ENCODE measurements around the gene TRIM56.
"Not testable (repeated sequence)": the region's sequence is repeated elsewhere in the genome, so short reads cannot be mapped to it uniquely, and the experiment has no call there.

The TRIM56 gene, protein sequence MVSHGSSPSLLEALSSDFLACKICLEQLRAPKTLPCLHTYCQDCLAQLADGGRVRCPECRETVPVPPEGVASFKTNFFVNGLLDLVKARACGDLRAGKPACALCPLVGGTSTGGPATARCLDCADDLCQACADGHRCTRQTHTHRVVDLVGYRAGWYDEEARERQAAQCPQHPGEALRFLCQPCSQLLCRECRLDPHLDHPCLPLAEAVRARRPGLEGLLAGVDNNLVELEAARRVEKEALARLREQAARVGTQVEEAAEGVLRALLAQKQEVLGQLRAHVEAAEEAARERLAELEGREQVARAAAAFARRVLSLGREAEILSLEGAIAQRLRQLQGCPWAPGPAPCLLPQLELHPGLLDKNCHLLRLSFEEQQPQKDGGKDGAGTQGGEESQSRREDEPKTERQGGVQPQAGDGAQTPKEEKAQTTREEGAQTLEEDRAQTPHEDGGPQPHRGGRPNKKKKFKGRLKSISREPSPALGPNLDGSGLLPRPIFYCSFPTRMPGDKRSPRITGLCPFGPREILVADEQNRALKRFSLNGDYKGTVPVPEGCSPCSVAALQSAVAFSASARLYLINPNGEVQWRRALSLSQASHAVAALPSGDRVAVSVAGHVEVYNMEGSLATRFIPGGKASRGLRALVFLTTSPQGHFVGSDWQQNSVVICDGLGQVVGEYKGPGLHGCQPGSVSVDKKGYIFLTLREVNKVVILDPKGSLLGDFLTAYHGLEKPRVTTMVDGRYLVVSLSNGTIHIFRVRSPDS

DNA sequence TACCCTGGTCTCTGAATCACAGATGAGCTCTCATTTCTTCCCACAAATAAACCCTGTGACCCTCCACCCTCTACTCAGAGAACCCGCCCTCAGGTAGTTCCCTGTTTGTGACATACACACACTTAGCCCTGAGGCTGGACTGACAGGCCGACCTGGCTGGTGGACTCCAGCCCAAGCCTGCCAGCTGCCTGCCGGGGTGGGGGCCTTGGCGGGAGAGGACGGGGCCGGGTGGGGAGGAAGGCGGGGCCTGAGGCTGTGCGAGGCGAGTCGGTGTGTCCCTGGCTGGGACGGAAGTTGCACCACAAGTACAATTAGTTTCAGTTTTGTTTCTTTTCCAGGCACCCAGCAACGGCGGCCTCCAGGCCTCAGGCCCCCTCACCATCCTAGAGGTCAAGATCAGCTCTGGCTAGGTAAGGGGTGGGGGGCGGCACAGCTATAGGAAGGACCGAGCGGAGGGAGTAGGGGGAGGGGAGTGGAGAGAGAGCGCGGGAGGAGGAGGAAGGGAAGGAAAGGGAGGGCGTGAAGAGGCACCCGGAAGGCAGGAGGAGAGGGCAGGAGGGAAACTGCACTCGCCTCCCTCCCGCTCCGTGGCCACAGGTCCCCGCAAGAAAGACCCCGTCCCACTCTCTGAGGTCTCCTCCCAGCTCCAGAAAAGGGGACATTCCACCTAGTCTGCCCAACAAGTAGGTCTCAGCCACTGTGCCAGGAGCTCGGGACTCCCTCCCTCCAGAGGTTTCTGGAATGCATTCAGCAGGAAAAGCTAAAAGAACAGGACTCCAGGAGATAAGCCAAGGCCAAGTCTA, at the start of gene TRIM56:
Gene TRIM56 (plus strand): TSS at position 320 of the 803 bp plus-strand sequence. CDS start 1,832 bp downstream, outside the sequence.
- peak; percentile 99 for DNase-seq

DNA sequence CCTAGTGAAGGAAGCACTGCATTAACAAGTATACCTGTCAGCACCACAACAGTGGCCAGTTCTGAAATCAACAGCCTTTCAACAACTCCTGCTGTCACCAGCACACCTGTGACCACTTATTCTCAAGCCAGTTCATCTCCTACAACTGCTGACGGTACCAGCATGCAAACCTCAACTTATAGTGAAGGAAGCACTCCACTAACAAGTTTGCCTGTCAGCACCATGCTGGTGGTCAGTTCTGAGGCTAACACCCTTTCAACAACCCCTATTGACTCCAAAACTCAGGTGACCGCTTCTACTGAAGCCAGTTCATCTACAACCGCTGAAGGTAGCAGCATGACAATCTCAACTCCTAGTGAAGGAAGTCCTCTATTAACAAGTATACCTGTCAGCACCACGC, 49.3 kb upstream of the TRIM56 start:
- DNase-seq = no peak

DNA sequence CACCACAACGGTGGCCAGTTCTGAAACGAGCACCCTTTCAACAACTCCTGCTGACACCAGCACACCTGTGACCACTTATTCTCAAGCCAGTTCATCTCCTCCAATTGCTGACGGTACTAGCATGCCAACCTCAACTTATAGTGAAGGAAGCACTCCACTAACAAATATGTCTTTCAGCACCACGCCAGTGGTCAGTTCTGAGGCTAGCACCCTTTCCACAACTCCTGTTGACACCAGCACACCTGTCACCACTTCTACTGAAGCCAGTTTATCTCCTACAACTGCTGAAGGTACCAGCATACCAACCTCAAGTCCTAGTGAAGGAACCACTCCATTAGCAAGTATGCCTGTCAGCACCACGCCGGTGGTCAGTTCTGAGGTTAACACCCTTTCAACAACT, 44.0 kb upstream of the TRIM56 start:
- DNase-seq = not testable (repeated sequence)

DNA sequence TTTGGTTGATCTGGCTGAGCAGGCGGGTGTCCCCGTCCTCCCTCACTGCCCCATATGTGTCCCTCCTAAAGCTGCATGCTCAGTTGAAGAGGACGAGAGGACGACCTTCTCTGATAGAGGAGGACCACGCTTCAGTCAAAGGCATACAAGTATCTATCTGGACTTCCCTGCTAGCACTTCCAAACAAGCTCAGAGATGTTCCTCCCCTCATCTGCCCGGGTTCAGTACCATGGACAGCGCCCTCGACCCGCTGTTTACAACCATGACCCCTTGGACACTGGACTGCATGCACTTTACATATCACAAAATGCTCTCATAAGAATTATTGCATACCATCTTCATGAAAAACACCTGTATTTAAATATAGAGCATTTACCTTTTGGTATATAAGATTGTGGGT, 26.9 kb upstream of the TRIM56 start:
- DNase-seq = peak; percentile 90

DNA sequence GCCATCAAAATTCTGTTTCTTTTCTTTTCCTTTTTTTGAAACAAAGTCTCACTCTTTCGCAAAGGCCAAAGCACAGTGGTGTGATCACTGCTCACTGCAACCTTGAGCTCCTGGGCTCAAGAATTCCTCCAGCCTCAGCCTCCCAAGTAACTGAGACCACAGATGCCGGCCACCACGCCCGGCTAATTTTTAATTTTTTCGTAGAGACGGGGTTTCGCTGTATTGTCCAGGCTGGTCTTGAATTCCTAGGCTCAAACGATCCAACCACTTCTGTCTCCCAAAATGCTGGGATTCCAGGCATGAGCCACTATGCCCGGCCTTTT, 25.7 kb upstream of the TRIM56 start:
- no peak for DNase-seq

GRCh38 chr7:101060992-101061391, 24.3 kb upstream of the TRIM56 start:
- no peak for DNase-seq

- DNase-seq = not testable (repeated sequence)
Observed at GRCh38 chr7:101064176-101064550, 21.1 kb upstream of the TRIM56 start.

DNA sequence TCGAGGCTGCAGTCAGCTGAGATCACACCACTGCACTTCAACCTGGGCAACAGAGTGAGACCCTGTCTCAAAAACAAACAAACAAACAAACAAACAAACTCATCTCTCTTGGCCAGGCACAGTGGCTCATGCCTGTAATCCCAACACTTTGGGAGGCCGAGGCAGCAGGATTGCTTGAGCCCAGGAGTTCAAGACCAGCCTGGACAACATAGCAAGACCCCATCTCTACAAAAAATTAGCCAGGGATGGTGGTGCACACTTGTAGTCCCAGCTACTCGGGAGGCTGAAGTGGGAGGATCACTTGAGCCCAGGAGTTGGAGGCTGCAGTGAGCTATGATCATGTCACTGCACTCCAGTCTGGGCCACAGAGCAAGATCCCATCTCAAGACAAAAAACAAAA, 20.1 kb upstream of the TRIM56 start:
- DNase-seq = not testable (repeated sequence)

GRCh38 chr7:101066141-101066832, 19.0 kb upstream of the TRIM56 start:
- no peak for DNase-seq

DNA sequence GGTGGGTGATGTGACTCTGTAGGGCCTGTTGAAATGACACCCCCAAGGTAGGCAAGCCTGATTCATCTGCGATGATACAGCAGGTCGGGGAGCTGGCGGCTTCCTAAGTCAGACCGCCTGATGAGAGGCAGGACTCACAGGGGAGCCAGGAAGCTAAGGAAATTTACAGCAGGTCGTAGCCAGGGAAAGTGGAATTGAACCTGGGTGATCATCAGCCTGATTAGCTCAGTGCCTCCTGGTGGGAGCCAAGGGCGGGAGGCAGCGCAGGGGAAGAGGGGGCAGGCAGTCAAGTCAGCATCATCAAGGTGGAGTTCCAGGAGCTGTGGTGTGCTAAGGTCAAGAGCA, 18.5 kb upstream of the TRIM56 start:
- no peak for DNase-seq

GRCh38 chr7:101068401-101068800, 16.9 kb upstream of the TRIM56 start:
- DNase-seq = no peak

GRCh38 chr7:101071362-101072104, 13.7 kb upstream of the TRIM56 start:
- DNase-seq = not testable (repeated sequence)

- DNase-seq = peak; percentile 90
Observed at GRCh38 chr7:101075646-101076045, 9.6 kb upstream of the TRIM56 start.

DNA sequence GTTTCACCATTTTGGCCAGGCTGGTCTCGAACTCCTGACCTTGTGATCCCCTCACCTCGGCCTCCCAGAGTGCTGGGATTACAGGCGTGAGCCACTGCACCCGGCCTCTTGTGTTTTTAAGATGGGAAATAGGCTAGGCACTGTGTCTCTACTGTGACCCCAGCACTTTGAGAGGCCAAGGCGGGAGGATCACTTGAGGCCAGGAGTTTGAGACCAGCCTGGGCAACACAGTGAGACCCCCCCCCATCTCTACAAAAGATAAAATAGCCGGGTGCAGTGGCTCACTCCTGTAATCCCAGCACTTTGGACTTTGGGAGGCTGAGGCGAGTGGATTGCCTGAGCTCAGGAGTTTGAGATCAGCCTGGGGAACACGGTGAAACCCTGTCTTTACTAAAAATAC, 9.1 kb upstream of the TRIM56 start:
- not testable (repeated sequence) for DNase-seq

DNA sequence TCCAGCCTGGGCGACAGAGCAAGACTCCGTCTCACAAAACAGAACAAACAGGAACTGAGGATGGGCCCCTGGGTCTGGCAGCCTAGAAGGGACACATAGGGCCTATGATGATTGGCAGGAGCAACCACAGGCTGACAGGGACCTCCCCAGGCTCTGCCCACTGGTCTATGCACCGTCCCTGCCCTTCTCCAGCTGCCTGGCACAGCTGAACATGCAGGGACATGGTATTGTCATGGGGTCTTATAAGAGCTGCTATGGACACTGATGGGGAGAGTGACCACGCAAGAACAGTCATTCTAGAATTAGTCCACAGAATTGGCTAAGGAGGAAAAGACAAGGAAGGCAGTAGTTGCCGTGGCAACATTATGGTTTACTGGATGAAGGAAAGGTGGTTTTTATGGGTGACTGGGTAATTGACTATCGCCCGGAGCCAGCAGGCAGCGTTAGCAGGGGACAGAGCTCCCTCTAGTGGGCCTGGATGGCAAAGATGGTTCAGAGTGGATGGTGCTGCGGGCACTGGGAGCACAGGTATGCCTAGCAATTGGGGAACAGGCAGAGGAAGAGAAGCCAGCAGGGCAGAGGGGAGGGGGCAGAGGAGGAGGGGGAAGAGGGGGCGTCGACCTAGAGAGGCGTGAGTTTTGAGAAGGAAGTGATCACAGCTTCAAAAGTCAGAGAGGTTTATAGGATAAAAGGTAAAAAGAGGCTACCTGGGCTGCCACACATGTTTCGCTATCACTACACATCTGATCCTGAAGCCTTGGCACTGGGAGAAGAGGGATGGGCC, 7.8 kb upstream of the TRIM56 start:
- peak; percentile 94 for DNase-seq

- DNase-seq = no peak
Observed at GRCh38 chr7:101081432-101081831, 3.8 kb upstream of the TRIM56 start.

DNA sequence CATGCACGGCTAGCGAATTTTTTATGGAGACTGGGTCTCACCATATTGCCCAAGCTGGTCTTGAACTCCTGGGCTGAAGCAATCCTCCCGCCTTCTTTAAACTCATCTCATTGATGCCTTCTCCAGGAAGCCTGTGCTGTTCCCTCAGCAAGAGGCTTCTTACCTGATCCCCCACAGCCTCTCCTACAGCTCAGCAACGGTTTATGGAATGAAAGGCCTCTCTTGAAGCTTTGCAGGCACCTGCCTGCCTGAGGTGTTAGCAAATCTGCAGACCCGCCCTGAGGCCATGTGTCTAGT, 468 bp upstream of the TRIM56 start:
- DNase-seq = no peak

- DNase-seq = no peak
Observed at GRCh38 chr7:101087334-101088068, 2.2 kb downstream of the TRIM56 start.

- DNase-seq = no peak
Observed at GRCh38 chr7:101088069-101088425, 2.8 kb downstream of the TRIM56 start.

- DNase-seq = no peak
Observed at GRCh38 chr7:101088858-101089529, 3.7 kb downstream of the TRIM56 start.
